HEK293T (cell line): Measurements from ENCODE around the gene WNK1.

ENCODE experiments used
- ARNT ChIP-seq: fragments of 450-650 bp; IDR thresholded peaks from 2 replicates; pipeline ENCODE4 v1.6.1; 2017; ENCODE audit warnings: mild to moderate bottlenecking
- BHLHE40 ChIP-seq: fragments of 450-650 bp; IDR thresholded peaks from 2 replicates; pipeline ENCODE4 v1.6.1; 2016; ENCODE audit warnings: mild to moderate bottlenecking, moderate library complexity, borderline replicate concordance
- FOXK2 ChIP-seq: fragments of 450-650 bp; IDR thresholded peaks from 2 replicates; pipeline ENCODE4 v1.6.1; 2016; ENCODE audit warnings: mild to moderate bottlenecking
- FOXM1 ChIP-seq: fragments of 450-650 bp; IDR thresholded peaks from 2 replicates; pipeline ENCODE4 v1.6.1; 2017; ENCODE audit warnings: mild to moderate bottlenecking, borderline replicate concordance
- L3MBTL2 ChIP-seq: fragments of 450-650 bp; conservative IDR thresholded peaks from 2 replicates; pipeline ENCODE4 v1.6.1; 2016; ENCODE audit warnings: mild to moderate bottlenecking
- LEF1 ChIP-seq: fragments of 450-650 bp; IDR thresholded peaks from 2 replicates; pipeline ENCODE4 v1.6.1; 2017; ENCODE audit warnings: mild to moderate bottlenecking, borderline replicate concordance
- SP1 ChIP-seq: fragments of 450-650 bp; IDR thresholded peaks from 2 replicates; pipeline ENCODE4 v1.6.1; 2017
- TARDBP ChIP-seq: fragments of 450-650 bp; IDR thresholded peaks from 2 replicates; pipeline ENCODE4 v1.6.1; 2016

GRCh38 chr12:725076-725475 lies 27.3 kb upstream of the WNK1 start:
- TF ChIP-seq BHLHE40: no peak
- no peak for TF ChIP-seq SP1
- TF ChIP-seq FOXM1: no peak
- TF ChIP-seq LEF1: no peak
- TF ChIP-seq FOXK2: no peak
- TF ChIP-seq TARDBP: no peak
- no peak for TF ChIP-seq ARNT
- no peak for TF ChIP-seq L3MBTL2
